BJ (cell line): ENCODE data around the gene LRRC8C. TPM values are rescaled to one million over a fixed set of nuclear protein-coding genes. Genes with fewer than 3 reads are reported as not detected.

Experiments used
- CTCF ChIA-PET: fragments of 350-600 bp; formaldehyde crosslinking; extraction: SDS; loops from one replicate; lab custom pipeline; 2021; ENCODE audit warnings: antibody characterized with exemption, inconsistent platforms; lab: Yijun Ruan, JAX
- POLR2A ChIA-PET: fragments of 300-600 bp; sonication (Branson Sonifier 250); formaldehyde crosslinking; extraction: SDS; loops from one replicate; lab custom pipeline; 2021; ENCODE audit warnings: antibody characterized with exemption; lab: Charles Lee
- DNase-seq: peaks from one replicate; pipeline ENCODE4 v3.0.0-alpha.2; 2011; ENCODE audit warnings: low read depth
- H3K27me3 ChIP-seq: 2 replicates; pipeline ENCODE4 v1.6.0; 2011; ENCODE audit warnings: low read length; ENCODE audit not compliant: control insufficient read depth, insufficient read depth
- H3K36me3 ChIP-seq: 2 replicates; pipeline ENCODE4 v1.5.1; 2011; ENCODE audit warnings: low read length; ENCODE audit not compliant: control insufficient read depth, insufficient read depth
- H3K4me3 ChIP-seq: 2 replicates; pipeline ENCODE4 v1.5.1; 2011; ENCODE audit warnings: low read depth, mild to moderate bottlenecking, control low read depth, low read length
- CTCF ChIP-seq: IDR thresholded peaks from 2 replicates; pipeline ENCODE4 v1.5.1; 2011; ENCODE audit warnings: low read depth, mild to moderate bottlenecking, control low read depth, inconsistent platforms, low read length, moderate library complexity; ENCODE audit not compliant: insufficient read depth
- polyA plus RNA-seq: library from polyadenylated mRNA; depleted of rRNA; stranded (reverse); fragments of >200 nt; gene quantifications from 2 replicates; pipeline ENCODE4 v1.2.3, GENCODE V29; 2011

The LRRC8C gene
- polyA plus RNA-seq, 1 experiment = 3.6 TPM

- H3K4me3 ChIP-seq = no peak overlapping the region
- H3K27me3 ChIP-seq = no peaks in the 10 kb centered on the region
- ChIA-PET POLR2A (no interaction called here), CTCF (interaction anchor here (4.8 to 7.8 kb wide), 2 partner anchors 157 to 275 kb away, joined by 35 to 110 read pairs; no protein-coding TSS in a partner anchor)
- no peak for TF ChIP-seq CTCF
- H3K36me3 ChIP-seq = no peaks in the 10 kb centered on the region
- DNase-seq = no peak
Measured at GRCh38 chr1:89760496-89760895, 127.6 kb downstream of the LRRC8C start.

DNA sequence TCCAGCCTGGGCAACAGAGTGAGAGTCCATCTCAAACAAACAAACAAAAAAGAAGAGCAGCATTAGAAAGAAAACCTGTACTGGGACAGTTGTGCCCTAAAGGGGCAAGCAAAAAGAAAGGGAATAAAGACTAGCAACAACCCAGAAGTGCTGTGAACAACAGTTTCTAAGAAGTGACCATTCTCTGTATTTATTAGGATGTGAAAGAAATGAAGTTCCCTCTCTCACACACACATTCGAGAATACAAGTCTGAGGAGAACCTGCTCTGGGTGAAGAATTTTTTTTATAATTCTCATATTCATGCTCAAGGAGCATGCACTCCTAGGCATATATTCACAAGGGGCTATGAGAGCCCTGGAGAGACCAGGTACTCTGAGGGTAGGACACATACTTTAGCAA lies 128.4 kb downstream of the LRRC8C start:
- no peak for DNase-seq
- ChIA-PET POLR2A (no interaction called here), CTCF (interaction anchor here (1.3 to 7.8 kb wide), 4 partner anchors 100 to 276 kb away, joined by 3 to 110 read pairs (median 60); partner anchors contain the start of gene LRRC8C)
- Histone ChIP-seq H3K4me3 (no peak overlapping the region), H3K27me3 (no peaks in the 10 kb centered on the region), H3K36me3 (no peaks in the 10 kb centered on the region)
- TF ChIP-seq CTCF = no peak

DNA sequence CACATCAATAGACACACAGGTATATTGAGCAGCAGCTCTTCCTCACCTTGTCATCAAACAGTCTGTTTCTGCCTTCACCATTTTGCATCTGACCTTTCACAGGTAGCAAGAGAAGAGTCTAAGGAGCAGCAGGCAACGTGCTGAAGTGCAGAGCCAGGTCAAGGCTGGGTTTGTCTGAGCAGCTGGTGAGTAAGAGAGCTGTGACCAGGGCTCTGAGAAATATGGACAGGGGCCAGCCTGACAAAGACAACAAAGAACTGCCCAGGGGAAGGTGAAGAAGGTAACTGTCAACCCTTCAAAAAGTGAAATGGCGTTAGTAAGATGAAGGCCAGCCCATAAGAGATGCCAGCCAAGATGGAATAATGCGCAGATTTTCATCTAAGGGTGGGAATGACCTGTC lies 129.0 kb downstream of the LRRC8C start:
- ChIA-PET POLR2A (no interaction called here), CTCF (interaction anchor here (1.3 to 7.8 kb wide), 15 partner anchors 9 to 276 kb away, joined by 3 to 110 read pairs (median 9); partner anchors contain the start of gene LRRC8C)
- H3K27me3 ChIP-seq = no peaks in the 10 kb centered on the region
- no peak for TF ChIP-seq CTCF
- H3K4me3 ChIP-seq = no peak overlapping the region
- no peak for DNase-seq
- no peaks in the 10 kb centered on the region for H3K36me3 ChIP-seq

GRCh38 chr1:89762386-89762778 lies 129.5 kb downstream of the LRRC8C start:
- Histone ChIP-seq H3K27me3 (no peaks in the 10 kb centered on the region), H3K4me3 (peak overlapping the region; percentile 51), H3K36me3 (no peaks in the 10 kb centered on the region)
- POLR2A ChIA-PET = interaction anchor here (1.2 kb wide), 1 partner anchor 130 kb away, joined by 3 read pairs; the partner anchor contains the start of gene LRRC8C
- no peak for DNase-seq
- CTCF ChIA-PET = interaction anchor here (0.6 to 7.8 kb wide), 51 partner anchors 7 to 294 kb away, joined by 3 to 110 read pairs (median 4); partner anchors contain the start of gene LRRC8C
- TF ChIP-seq CTCF = no peak

DNA sequence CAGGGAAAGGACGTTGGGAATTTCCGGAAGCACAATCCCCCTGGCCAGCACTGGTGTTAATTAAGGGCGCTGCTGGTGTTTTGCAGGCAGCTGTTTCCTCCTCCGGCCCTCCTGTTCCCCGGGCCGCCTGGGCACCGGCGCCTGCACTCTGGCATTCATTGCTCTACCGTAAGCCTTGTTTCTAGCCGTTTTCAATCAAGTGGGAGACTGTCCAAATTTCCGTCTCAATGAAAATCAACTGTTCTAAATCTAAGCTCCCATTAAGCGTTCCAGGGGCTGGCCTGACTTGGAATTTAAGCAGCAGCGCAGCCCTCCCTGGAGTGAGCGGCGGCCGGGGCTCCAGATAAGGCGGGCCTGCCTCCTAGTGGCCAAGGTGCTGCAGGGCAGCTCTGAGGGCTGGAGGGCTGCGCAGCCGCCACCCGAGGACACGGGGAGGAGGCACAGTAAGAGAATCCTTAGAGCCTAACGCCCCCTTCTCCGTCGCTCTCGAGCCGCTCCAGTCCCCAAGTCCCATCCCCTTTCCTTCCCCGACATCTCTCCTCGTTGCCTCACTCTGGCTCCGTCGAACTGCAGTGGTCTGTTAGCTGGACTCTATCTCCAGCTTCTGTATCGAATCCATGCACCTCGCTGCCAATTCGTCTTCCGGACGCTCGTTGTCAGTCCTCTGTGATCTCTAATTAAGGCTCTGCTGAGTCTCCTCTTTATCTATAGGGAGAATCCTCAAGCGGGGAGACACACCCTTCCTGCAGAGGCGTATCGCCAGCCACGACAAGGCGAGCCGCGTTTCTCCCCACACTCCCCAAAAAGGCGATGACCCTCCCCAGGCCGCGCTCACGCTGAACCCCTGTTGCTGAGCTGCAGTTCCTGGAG lies 130.1 kb downstream of the LRRC8C start:
- CTCF ChIA-PET = interaction anchor here (0.6 to 7.8 kb wide), 56 partner anchors 8 to 805 kb away, joined by 3 to 110 read pairs (median 4); partner anchors contain the start of genes LRRC8B and LRRC8C
- Histone ChIP-seq H3K27me3 (no peaks in the 10 kb centered on the region), H3K36me3 (no peaks in the 10 kb centered on the region), H3K4me3 (peak overlapping the region; percentile 51)
- peak; percentile 20 for DNase-seq
- POLR2A ChIA-PET = interaction anchor here (1.2 kb wide), 1 partner anchor 130 kb away, joined by 3 read pairs; the partner anchor contains the start of gene LRRC8C
- peak; percentile 100 for TF ChIP-seq CTCF
